SK-N-SH (cell line): ENCODE data around the gene ZBTB12. TPM values are rescaled to one million over a fixed set of nuclear protein-coding genes. Genes with fewer than 3 reads are reported as not detected.

ENCODE experiments used
- CTCF ChIA-PET: fragments of 300-600, 350-600 bp; formaldehyde crosslinking; extraction: SDS; loops from one replicate; lab custom pipeline; 2021; lab: Yijun Ruan, JAX
- POLR2A ChIA-PET: fragments of 350-600 bp; sonication (Branson Sonifier 250); formaldehyde crosslinking; extraction: SDS; loops from one replicate; lab custom pipeline; 2020; ENCODE audit warnings: antibody characterized with exemption, inconsistent platforms; lab: Yijun Ruan, JAX
- DNase-seq: peaks from one replicate; pipeline ENCODE4 v3.0.0; 2012
- H2AFZ ChIP-seq: fragments of 200-600 bp; sonication (generic); 2 replicates; pipeline ENCODE4 v1.8.1; 2016; ENCODE audit warnings: antibody characterized with exemption, mild to moderate bottlenecking, low read depth
- H3F3A ChIP-seq: fragments of 200-600 bp; sonication (generic); replicated peaks from 2 replicates; pipeline ENCODE3; 2016; ENCODE audit warnings: antibody characterized with exemption, mild to moderate bottlenecking; ENCODE audit not compliant: insufficient read depth
- H3K27ac ChIP-seq, 2 experiments: fragments of 200-500 bp in 1 of 2; fragments of 200-600 bp in 1 of 2; sonication (Bioruptor generic) in 1 of 2; sonication (generic), shearing (Covaris generic) in 1 of 2; 2 replicates each; pipeline versions ENCODE4 v1.5.1 to v1.6.1; 2014 to 2016; ENCODE audit warnings: low read depth in 2 of 2, inconsistent platforms in 1 of 2, low read length in 1 of 2, mild to moderate bottlenecking in 1 of 2, mixed read lengths in 1 of 2
- H3K27me3 ChIP-seq: fragments of 200-600 bp; sonication (generic), shearing (Covaris generic); 2 replicates; pipeline ENCODE4 v1.6.1; 2016; ENCODE audit warnings: mixed run types; ENCODE audit not compliant: insufficient read depth
- H3K36me3 ChIP-seq, 2 experiments: fragments of 200-500 bp in 1 of 2; fragments of 200-600 bp in 1 of 2; sonication (Bioruptor generic) in 1 of 2; sonication (generic) in 1 of 2; replicated peaks in 1 of 2; 2 replicates each; pipeline versions ENCODE3 to v1.5.1; 2014 to 2016; ENCODE audit warnings: low read length in 1 of 2, mild to moderate bottlenecking in 1 of 2; ENCODE audit not compliant: insufficient read depth in 2 of 2, control insufficient read depth in 1 of 2
- H3K4me1 ChIP-seq, 2 experiments: fragments of 200-500 bp in 1 of 2; fragments of 200-600 bp in 1 of 2; sonication (Bioruptor generic) in 1 of 2; sonication (generic), shearing (Covaris generic) in 1 of 2; 2 replicates each; pipeline versions ENCODE4 v1.5.1 to v1.6.1; 2014 to 2016; ENCODE audit warnings: low read depth in 1 of 2, low read length in 1 of 2, mixed run types in 1 of 2; ENCODE audit not compliant: insufficient read depth in 2 of 2, control insufficient read depth in 1 of 2
- H3K4me2 ChIP-seq: fragments of 200-600 bp; sonication (generic), shearing (Covaris generic); 2 replicates; pipeline ENCODE4 v1.6.1; 2017; ENCODE audit warnings: mixed run types
- H3K4me3 ChIP-seq, 2 experiments: fragments of 200-500 bp in 1 of 2; fragments of 200-600 bp in 1 of 2; sonication (Bioruptor generic) in 1 of 2; sonication (generic), shearing (Covaris generic) in 1 of 2; 2 replicates each; pipeline versions ENCODE4 v1.5.1 to v1.8.1; 2014 to 2016; ENCODE audit warnings: low read depth in 2 of 2, inconsistent platforms in 1 of 2, low read length in 1 of 2, mild to moderate bottlenecking in 1 of 2, mixed read lengths in 1 of 2, moderate library complexity in 1 of 2
- H3K79me2 ChIP-seq: fragments of 200-600 bp; sonication (generic); 2 replicates; pipeline ENCODE4 v1.8.1; 2017; ENCODE audit warnings: mild to moderate bottlenecking; ENCODE audit not compliant: insufficient read depth
- H3K9ac ChIP-seq: fragments of 200-600 bp; sonication (generic); 2 replicates; pipeline ENCODE4 v1.6.1; 2017; ENCODE audit warnings: mixed run types
- H3K9me2 ChIP-seq: fragments of 200-600 bp; sonication (generic); 2 replicates; pipeline ENCODE4 v1.6.1; 2017; ENCODE audit warnings: mixed run types
- H3K9me3 ChIP-seq: fragments of 200-600 bp; sonication (generic); 2 replicates; pipeline ENCODE4 v1.6.1; 2017; ENCODE audit warnings: mixed run types, mild to moderate bottlenecking, moderate library complexity
- H4K20me1 ChIP-seq: fragments of 200-600 bp; sonication (generic); 2 replicates; pipeline ENCODE4 v1.6.1; 2017; ENCODE audit warnings: mild to moderate bottlenecking, mixed run types; ENCODE audit not compliant: insufficient read depth
- ELF1 ChIP-seq: IDR thresholded peaks from 2 replicates; pipeline ENCODE4 v1.4.0; 2012
- FOXJ3 ChIP-seq: sonication (generic); formaldehyde crosslinking; IDR thresholded peaks from 2 replicates; pipeline ENCODE4 v1.5.1; 2020; ENCODE audit warnings: mild to moderate bottlenecking, missing genetic modification reagents
- GABPA ChIP-seq: IDR thresholded peaks from 2 replicates; pipeline ENCODE4 v1.4.0; 2012; ENCODE audit warnings: low read depth, mild to moderate bottlenecking
- GATA2 ChIP-seq: sonication (generic); formaldehyde crosslinking; IDR thresholded peaks from 2 replicates; pipeline ENCODE4 v1.5.0; 2020; ENCODE audit warnings: mild to moderate bottlenecking, missing genetic modification reagents
- JUND ChIP-seq: IDR thresholded peaks from 2 replicates; pipeline ENCODE4 v1.4.0; 2012
- MEF2A ChIP-seq: IDR thresholded peaks from 2 replicates; pipeline ENCODE4 v1.4.0; 2012; ENCODE audit warnings: low read depth, borderline replicate concordance
- NFIC ChIP-seq: IDR thresholded peaks from 2 replicates; pipeline ENCODE4 v1.4.0; 2012; ENCODE audit warnings: borderline replicate concordance
- PBX3 ChIP-seq: IDR thresholded peaks from 2 replicates; pipeline ENCODE4; 2012
- RCOR1 ChIP-seq: fragments of 150-350 bp; IDR thresholded peaks from 2 replicates; pipeline ENCODE4 v1.6.1; 2017; ENCODE audit warnings: antibody characterized with exemption, low read length
- RFX5 ChIP-seq: IDR thresholded peaks from 2 replicates; pipeline ENCODE4 v1.6.1; 2012; ENCODE audit warnings: mild to moderate bottlenecking, improper control_type of control experiment, low read length
- SMC3 ChIP-seq: IDR thresholded peaks from 2 replicates; pipeline ENCODE4 v1.6.1; 2012; ENCODE audit warnings: low read depth, low read length, improper control_type of control experiment
- TCF12 ChIP-seq: IDR thresholded peaks from 2 replicates; pipeline ENCODE4 v1.4.0; 2012
- TEAD4 ChIP-seq: IDR thresholded peaks from 2 replicates; pipeline ENCODE4 v1.4.0; 2012; ENCODE audit warnings: mild to moderate bottlenecking, borderline replicate concordance; ENCODE audit not compliant: insufficient read depth
- USF1 ChIP-seq: IDR thresholded peaks from 2 replicates; pipeline ENCODE4 v1.4.0; 2012; ENCODE audit warnings: low read depth, borderline replicate concordance
- YY1 ChIP-seq: IDR thresholded peaks from 2 replicates; pipeline ENCODE4 v1.4.0; 2012; ENCODE audit warnings: low read depth, mild to moderate bottlenecking
- ZBTB33 ChIP-seq: IDR thresholded peaks from 2 replicates; pipeline ENCODE4 v1.4.0; 2012; ENCODE audit warnings: low read depth, borderline replicate concordance
- WGBS: methylation state at CpG from one replicate; pipeline ENCODE4 v1.1.6; 2017; ENCODE audit warnings: low lambda C conversion rate; 5-methylcytosine and 5-hydroxymethylcytosine counted together
- polyA plus RNA-seq, 3 experiments: library from polyadenylated mRNA; depleted of rRNA; stranded (reverse); fragments of >200 nt; gene quantifications; 2 replicates each; pipeline ENCODE4 v1.2.3, GENCODE V29; 2012
- TF ChIP-seq, protein P1 (sequence below): IDR thresholded peaks from 2 replicates; pipeline ENCODE4 v1.4.0; 2012; ENCODE audit warnings: low read depth
- TF ChIP-seq, protein P2 (sequence below): IDR thresholded peaks from 2 replicates; pipeline ENCODE4 v1.6.1; 2012; ENCODE audit warnings: mild to moderate bottlenecking, low read depth, low read length, moderate library complexity

The ZBTB12 gene
- polyA plus RNA-seq, 1 of the 3 experiments (the other 2 are of a cell fraction) = 8.3 TPM

- TF ChIP-seq ZBTB33 = no peak
- no peak for TF ChIP-seq SMC3
- TF ChIP-seq PBX3 = no peak
- no peak for TF ChIP-seq TCF12
- TF ChIP-seq, protein P1, sequence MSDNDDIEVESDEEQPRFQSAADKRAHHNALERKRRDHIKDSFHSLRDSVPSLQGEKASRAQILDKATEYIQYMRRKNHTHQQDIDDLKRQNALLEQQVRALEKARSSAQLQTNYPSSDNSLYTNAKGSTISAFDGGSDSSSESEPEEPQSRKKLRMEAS = no peak
- TF ChIP-seq MEF2A = no peak
- TF ChIP-seq RFX5 = no peak
- no peak for TF ChIP-seq RCOR1
- no peak for TF ChIP-seq TEAD4
- TF ChIP-seq GABPA = no peak
Measured at GRCh38 chr6:31874836-31875572, 26.9 kb downstream of the ZBTB12 start (continued).

GRCh38 chr6:31874084-31874670 is 27.7 kb downstream of the ZBTB12 start:
- Histone ChIP-seq H3F3A (no peaks in the 10 kb centered on the region), H2AFZ (no peak overlapping the region), H3K9me2 (no peaks in the 10 kb centered on the region), H3K4me1 (peaks cover 0 to 4% of the 10 kb centered on the region in 2 experiments; a peak in 1 of 4 replicates), H3K27me3 (no peaks in the 10 kb centered on the region), H3K9me3 (no peaks in the 10 kb centered on the region), H3K4me2 (no peak overlapping the region), H3K4me3 (no peak overlapping the region), H4K20me1 (no peaks in the 10 kb centered on the region), H3K27ac (no peak overlapping the region), H3K79me2 (no peaks in the 10 kb centered on the region), H3K9ac (no peak overlapping the region), H3K36me3 (no peaks in the 10 kb centered on the region)
- 72% methylated on average over 4 of the region's 4 CpGs for WGBS
- CTCF ChIA-PET = interaction anchor here (1.1 to 1.3 kb wide), 2 partner anchors 15 to 145 kb away, joined by 3 read pairs; partner anchors contain the start of gene DDAH2
- POLR2A ChIA-PET = interaction anchor here (0.9 kb wide), 1 partner anchor 23 kb away, joined by 3 read pairs; the partner anchor contains the start of gene EHMT2
- no peak for DNase-seq
- TF ChIP-seq PBX3 (no peak), GABPA (no peak), YY1 (no peak), MEF2A (no peak), USF1 (no peak), TEAD4 (no peak), NFIC (no peak), FOXJ3 (CRISPR knock-in tag) (no peak), GATA2 (no peak), JUND (no peak), ELF1 (no peak)
- TF ChIP-seq, protein P1 = no peak
- TF ChIP-seq, protein P2, sequence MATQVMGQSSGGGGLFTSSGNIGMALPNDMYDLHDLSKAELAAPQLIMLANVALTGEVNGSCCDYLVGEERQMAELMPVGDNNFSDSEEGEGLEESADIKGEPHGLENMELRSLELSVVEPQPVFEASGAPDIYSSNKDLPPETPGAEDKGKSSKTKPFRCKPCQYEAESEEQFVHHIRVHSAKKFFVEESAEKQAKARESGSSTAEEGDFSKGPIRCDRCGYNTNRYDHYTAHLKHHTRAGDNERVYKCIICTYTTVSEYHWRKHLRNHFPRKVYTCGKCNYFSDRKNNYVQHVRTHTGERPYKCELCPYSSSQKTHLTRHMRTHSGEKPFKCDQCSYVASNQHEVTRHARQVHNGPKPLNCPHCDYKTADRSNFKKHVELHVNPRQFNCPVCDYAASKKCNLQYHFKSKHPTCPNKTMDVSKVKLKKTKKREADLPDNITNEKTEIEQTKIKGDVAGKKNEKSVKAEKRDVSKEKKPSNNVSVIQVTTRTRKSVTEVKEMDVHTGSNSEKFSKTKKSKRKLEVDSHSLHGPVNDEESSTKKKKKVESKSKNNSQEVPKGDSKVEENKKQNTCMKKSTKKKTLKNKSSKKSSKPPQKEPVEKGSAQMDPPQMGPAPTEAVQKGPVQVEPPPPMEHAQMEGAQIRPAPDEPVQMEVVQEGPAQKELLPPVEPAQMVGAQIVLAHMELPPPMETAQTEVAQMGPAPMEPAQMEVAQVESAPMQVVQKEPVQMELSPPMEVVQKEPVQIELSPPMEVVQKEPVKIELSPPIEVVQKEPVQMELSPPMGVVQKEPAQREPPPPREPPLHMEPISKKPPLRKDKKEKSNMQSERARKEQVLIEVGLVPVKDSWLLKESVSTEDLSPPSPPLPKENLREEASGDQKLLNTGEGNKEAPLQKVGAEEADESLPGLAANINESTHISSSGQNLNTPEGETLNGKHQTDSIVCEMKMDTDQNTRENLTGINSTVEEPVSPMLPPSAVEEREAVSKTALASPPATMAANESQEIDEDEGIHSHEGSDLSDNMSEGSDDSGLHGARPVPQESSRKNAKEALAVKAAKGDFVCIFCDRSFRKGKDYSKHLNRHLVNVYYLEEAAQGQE = no peak
